ENCODE results near the gene B3GAT1.

- no peak for TF ChIP-seq FOXM1 (IDR thresholded peaks at IDR 0.05; ENCODE audit: borderline replicate concordance)
- no peak for TF ChIP-seq SP1 (IDR thresholded peaks at IDR 0.05)
- TF ChIP-seq NFRKB (IDR thresholded peaks at IDR 0.05): no peak
- no peak for TF ChIP-seq BHLHE40 (IDR thresholded peaks at IDR 0.05; ENCODE audit: borderline replicate concordance)
- TF ChIP-seq HDGF (IDR thresholded peaks at IDR 0.05; ENCODE audit: borderline replicate concordance): no peak
- TF ChIP-seq LEF1 (IDR thresholded peaks at IDR 0.05; ENCODE audit: borderline replicate concordance): no peak
- no peak for TF ChIP-seq SUZ12 (IDR thresholded peaks at IDR 0.05)
- TF ChIP-seq ELF4 (IDR thresholded peaks at IDR 0.05): no peak
- TF ChIP-seq ZNF384 (IDR thresholded peaks at IDR 0.05): no peak
Measured at GRCh38 chr11:134447696-134448095, 35.7 kb upstream of the B3GAT1 start.

All from HEK293T (cell line).